WI38 (cell line): Measurements from ENCODE around the gene RLN2.
"Not testable (repeated sequence)": the region's sequence is repeated elsewhere in the genome, so short reads cannot be mapped to it uniquely, and the experiment has no call there.

Source experiments
- H3K4me3 ChIP-seq: 2 replicates; pipeline ENCODE4 v1.5.1; 2011; ENCODE audit warnings: low read depth, mild to moderate bottlenecking, control low read depth, low read length
- CTCF ChIP-seq: IDR thresholded peaks from 2 replicates; pipeline ENCODE4 v1.5.1; 2012; ENCODE audit warnings: low read depth, mild to moderate bottlenecking, control low read depth, low read length

Gene RLN2

DNA sequence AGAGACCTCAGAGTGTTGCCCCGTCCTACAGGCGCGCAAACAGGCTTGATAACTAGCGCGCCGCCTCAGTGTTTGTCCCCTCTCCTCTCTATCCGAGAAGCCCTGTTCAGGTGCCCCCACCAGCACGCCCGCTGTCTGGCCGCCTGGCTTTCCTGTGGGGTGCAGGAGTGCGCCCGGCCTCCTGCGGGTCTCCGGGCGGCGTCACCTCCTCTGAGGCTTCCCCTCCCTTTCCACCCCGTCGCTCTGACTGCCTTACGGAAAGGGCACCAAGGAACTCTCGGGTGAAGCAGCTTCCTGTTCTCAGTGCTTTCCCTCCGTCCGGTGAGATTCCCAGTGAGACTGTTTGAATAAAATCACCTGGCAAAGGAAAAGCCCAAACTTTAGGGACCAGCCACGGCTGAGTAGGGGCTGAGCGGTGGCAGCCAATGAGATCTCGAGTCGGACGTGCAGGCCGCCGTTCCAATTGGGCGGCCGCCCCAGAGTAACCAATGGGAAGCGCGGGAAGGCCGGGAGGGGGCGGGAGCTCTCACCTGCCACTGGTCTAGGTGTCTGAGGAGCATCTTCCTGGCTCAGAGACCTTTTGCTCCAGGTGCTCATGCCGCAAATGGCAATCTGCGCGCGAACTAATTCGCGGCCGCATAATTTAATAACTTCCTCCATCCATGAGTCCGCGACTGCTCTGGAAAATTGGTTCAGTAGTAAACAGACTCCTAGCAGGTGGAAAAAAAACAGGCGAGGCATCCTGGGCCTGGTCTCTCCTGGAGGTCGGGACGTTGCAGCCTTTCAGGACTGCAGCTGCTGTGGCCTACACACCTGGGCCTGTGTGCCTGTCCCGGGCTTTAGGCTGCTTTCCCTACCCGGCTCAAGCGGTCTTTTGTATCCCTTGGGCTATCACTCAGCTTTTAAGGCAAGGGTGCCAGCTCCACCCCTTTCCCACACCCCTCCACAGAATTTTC lies at the start of gene RLN2:
Gene RLN2, minus strand, starts transcription at position 877 of the 956 bp plus-strand sequence. Its CDS starts 136 bp downstream, at position 741.
- not testable (repeated sequence) for H3K4me3 ChIP-seq

DNA sequence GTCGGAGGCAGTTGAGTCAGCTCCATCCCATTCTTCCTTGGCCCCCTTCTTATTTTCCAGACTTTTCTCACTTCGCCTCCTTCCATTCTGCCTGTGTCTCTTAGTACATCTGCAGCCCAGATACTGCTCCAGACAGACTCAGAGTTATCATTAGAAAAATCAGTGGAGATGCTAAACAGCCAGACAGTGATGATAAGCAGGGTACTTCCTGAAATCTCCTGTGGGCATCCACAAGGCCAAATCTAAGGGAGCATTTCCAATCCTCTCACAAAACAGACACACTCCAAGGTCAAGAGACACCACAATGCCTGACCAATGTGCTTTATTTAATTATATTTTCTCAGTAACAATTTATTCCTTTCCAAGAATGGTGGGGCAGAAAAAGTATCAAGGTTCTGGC lies 49.7 kb upstream of the RLN2 start:
- H3K4me3 ChIP-seq: no peak overlapping the region
- no peak for TF ChIP-seq CTCF

GRCh38 chr9:5352637-5353248 lies 48.2 kb upstream of the RLN2 start:
- TF ChIP-seq CTCF: no peak
- no peak overlapping the region for H3K4me3 ChIP-seq

- not testable (repeated sequence) for H3K4me3 ChIP-seq
Observed at GRCh38 chr9:5338992-5339981, 34.8 kb upstream of the RLN2 start, which contains the start of gene RLN1. TSS of gene RLN1 (minus strand) at chr9:5339876. CDS start at chr9:5339746, 130 bp downstream.

GRCh38 chr9:5336688-5337087 lies 32.2 kb upstream of the RLN2 start:
- no peak overlapping the region for H3K4me3 ChIP-seq

GRCh38 chr9:5331276-5331675 lies 26.8 kb upstream of the RLN2 start:
- H3K4me3 ChIP-seq: not testable (repeated sequence)

More at GRCh38 chr9:5336688-5337087, 32.2 kb upstream of the RLN2 start:
- no peak for TF ChIP-seq CTCF

- H3K4me3 ChIP-seq: no peak overlapping the region
- TF ChIP-seq CTCF: no peak
Observed at GRCh38 chr9:5326893-5327548, 22.5 kb upstream of the RLN2 start.

GRCh38 chr9:5326187-5326586 lies 21.7 kb upstream of the RLN2 start:
- no peak overlapping the region for H3K4me3 ChIP-seq
- no peak for TF ChIP-seq CTCF

GRCh38 chr9:5321601-5322000 lies 17.1 kb upstream of the RLN2 start:
- not testable (repeated sequence) for H3K4me3 ChIP-seq
